SK-N-SH treated with all-trans-retinoic acid at 6 μM for 48 hours (cell line): ENCODE data around the gene KCNJ12.

ENCODE experiments used
- ATAC-seq: fragments of 200-7000 bp; cut with Tn5 transposase; 3 replicates; pipeline ENCODE4 v1.9.1; 2020; ENCODE audit warnings: mild to moderate bottlenecking, moderate library complexity
- ARNTL ChIP-seq: fragments of 450-650 bp; formaldehyde crosslinking; IDR thresholded peaks from 2 replicates; pipeline ENCODE4 v1.5.0; 2020; ENCODE audit warnings: low read depth, mild to moderate bottlenecking, moderate library complexity, borderline replicate concordance
- BACH2 ChIP-seq: fragments of 250-450 bp; sonication (Bioruptor Pico); IDR thresholded peaks from 2 replicates; pipeline ENCODE4 v1.9.0; 2021; ENCODE audit warnings: mild to moderate bottlenecking, borderline replicate concordance
- CREB5 ChIP-seq: fragments of 250-450 bp; sonication (Bioruptor Pico); IDR thresholded peaks from 2 replicates; pipeline ENCODE4 v1.5.1; 2020; ENCODE audit warnings: low read depth, mild to moderate bottlenecking, moderate library complexity
- CSDC2 ChIP-seq: fragments of 250-450 bp; sonication (Bioruptor Pico); IDR thresholded peaks from 2 replicates; pipeline ENCODE4 v1.5.0; 2020; ENCODE audit warnings: mild to moderate bottlenecking, moderate library complexity
- GLIS3 ChIP-seq: fragments of 250-450 bp; sonication (Bioruptor Pico); IDR thresholded peaks from 2 replicates; pipeline ENCODE4 v1.5.0; 2020; ENCODE audit warnings: mild to moderate bottlenecking, moderate library complexity
- OSR1 ChIP-seq: fragments of 250-450 bp; sonication (Bioruptor Pico); IDR thresholded peaks from 2 replicates; pipeline ENCODE4 v1.8.0; 2022; ENCODE audit warnings: moderate library complexity, mild to moderate bottlenecking, inconsistent platforms
- PATZ1 ChIP-seq: fragments of 250-450 bp; sonication (Bioruptor Pico); IDR thresholded peaks from 2 replicates; pipeline ENCODE4 v1.8.0; 2020; ENCODE audit warnings: mild to moderate bottlenecking, moderate library complexity, borderline replicate concordance
- PPARA ChIP-seq: fragments of 250-450 bp; sonication (Bioruptor Pico); IDR thresholded peaks from 2 replicates; pipeline ENCODE4 v1.5.0; 2020; ENCODE audit warnings: mild to moderate bottlenecking, borderline replicate concordance
- RARB ChIP-seq: fragments of 250-450 bp; sonication (Bioruptor Pico); IDR thresholded peaks from 2 replicates; pipeline ENCODE4 v1.8.0; 2021; ENCODE audit warnings: mild to moderate bottlenecking, moderate library complexity
- SNAI2 ChIP-seq: fragments of 250-450 bp; sonication (Bioruptor Pico); IDR thresholded peaks from 2 replicates; pipeline ENCODE4 v1.5.0; 2020; ENCODE audit warnings: mild to moderate bottlenecking, moderate library complexity
- TSHZ2 ChIP-seq: fragments of 250-450 bp; sonication (Bioruptor Pico); IDR thresholded peaks from 2 replicates; pipeline ENCODE4 v1.5.0; 2020; ENCODE audit warnings: mild to moderate bottlenecking, moderate library complexity
- ZC3H10 ChIP-seq: fragments of 250-450 bp; sonication (Bioruptor Pico); IDR thresholded peaks from 2 replicates; pipeline ENCODE4 v1.5.1; 2021; ENCODE audit warnings: mild to moderate bottlenecking, moderate library complexity
- ZFP3 ChIP-seq: fragments of 250-450 bp; sonication (Bioruptor Pico); IDR thresholded peaks from 2 replicates; pipeline ENCODE4 v1.5.0; 2020; ENCODE audit warnings: mild to moderate bottlenecking, moderate library complexity
- ZNF8 ChIP-seq: fragments of 450-650 bp; formaldehyde crosslinking; IDR thresholded peaks from 2 replicates; pipeline ENCODE4 v1.5.0; 2020; ENCODE audit warnings: mild to moderate bottlenecking, moderate library complexity
- TF ChIP-seq, protein P1 (sequence below): fragments of 250-450 bp; sonication (Bioruptor Pico); IDR thresholded peaks from 2 replicates; pipeline ENCODE4 v1.5.1; 2021; ENCODE audit warnings: mild to moderate bottlenecking, moderate library complexity
- TF ChIP-seq, protein P2 (sequence below): fragments of 250-450 bp; sonication (Bioruptor Pico); IDR thresholded peaks from 2 replicates; pipeline ENCODE4 v1.8.0; 2021; ENCODE audit warnings: low read depth, mild to moderate bottlenecking, moderate library complexity, borderline replicate concordance

KCNJ12 gene

GRCh38 chr17:21395764-21396163 lies 19.6 kb downstream of the KCNJ12 start:
- ATAC-seq = no peak
- TF ChIP-seq ZFP3 (CRISPR knock-in tag) (no peak), TSHZ2 (CRISPR knock-in tag) (no peak), SNAI2 (CRISPR knock-in tag) (no peak), OSR1 (CRISPR knock-in tag) (no peak), RARB (no peak), PATZ1 (CRISPR knock-in tag) (no peak)

GRCh38 chr17:21396237-21396636 lies 20.1 kb downstream of the KCNJ12 start:
- no peak for ATAC-seq
- TF ChIP-seq PPARA (CRISPR knock-in tag) (no peak), OSR1 (CRISPR knock-in tag) (no peak), CSDC2 (no peak), PATZ1 (CRISPR knock-in tag) (no peak)

- TF ChIP-seq SNAI2 (CRISPR knock-in tag) (no peak), ZNF8 (CRISPR knock-in tag) (no peak), TSHZ2 (CRISPR knock-in tag) (no peak), OSR1 (CRISPR knock-in tag) (no peak), ARNTL (CRISPR knock-in tag) (no peak), ZC3H10 (CRISPR knock-in tag) (no peak), CSDC2 (no peak), PPARA (CRISPR knock-in tag) (no peak)
- TF ChIP-seq, protein P1, sequence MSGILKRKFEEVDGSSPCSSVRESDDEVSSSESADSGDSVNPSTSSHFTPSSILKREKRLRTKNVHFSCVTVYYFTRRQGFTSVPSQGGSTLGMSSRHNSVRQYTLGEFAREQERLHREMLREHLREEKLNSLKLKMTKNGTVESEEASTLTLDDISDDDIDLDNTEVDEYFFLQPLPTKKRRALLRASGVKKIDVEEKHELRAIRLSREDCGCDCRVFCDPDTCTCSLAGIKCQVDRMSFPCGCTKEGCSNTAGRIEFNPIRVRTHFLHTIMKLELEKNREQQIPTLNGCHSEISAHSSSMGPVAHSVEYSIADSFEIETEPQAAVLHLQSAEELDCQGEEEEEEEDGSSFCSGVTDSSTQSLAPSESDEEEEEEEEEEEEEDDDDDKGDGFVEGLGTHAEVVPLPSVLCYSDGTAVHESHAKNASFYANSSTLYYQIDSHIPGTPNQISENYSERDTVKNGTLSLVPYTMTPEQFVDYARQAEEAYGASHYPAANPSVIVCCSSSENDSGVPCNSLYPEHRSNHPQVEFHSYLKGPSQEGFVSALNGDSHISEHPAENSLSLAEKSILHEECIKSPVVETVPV (CRISPR knock-in tag) = no peak
- TF ChIP-seq, all 23 proteins: peak for 0
- ATAC-seq = no peak
These were observed 21.4 kb downstream of the KCNJ12 start for GRCh38 chr17:21397341-21398190.

- ATAC-seq = no peak
- TF ChIP-seq CREB5 (CRISPR knock-in tag) = no peak
- no peak for TF ChIP-seq GLIS3 (CRISPR knock-in tag)
- TF ChIP-seq ZNF8 (CRISPR knock-in tag) = no peak
- TF ChIP-seq ZC3H10 (CRISPR knock-in tag) = no peak
- TF ChIP-seq BACH2 (CRISPR knock-in tag) = no peak
- TF ChIP-seq, protein P2, sequence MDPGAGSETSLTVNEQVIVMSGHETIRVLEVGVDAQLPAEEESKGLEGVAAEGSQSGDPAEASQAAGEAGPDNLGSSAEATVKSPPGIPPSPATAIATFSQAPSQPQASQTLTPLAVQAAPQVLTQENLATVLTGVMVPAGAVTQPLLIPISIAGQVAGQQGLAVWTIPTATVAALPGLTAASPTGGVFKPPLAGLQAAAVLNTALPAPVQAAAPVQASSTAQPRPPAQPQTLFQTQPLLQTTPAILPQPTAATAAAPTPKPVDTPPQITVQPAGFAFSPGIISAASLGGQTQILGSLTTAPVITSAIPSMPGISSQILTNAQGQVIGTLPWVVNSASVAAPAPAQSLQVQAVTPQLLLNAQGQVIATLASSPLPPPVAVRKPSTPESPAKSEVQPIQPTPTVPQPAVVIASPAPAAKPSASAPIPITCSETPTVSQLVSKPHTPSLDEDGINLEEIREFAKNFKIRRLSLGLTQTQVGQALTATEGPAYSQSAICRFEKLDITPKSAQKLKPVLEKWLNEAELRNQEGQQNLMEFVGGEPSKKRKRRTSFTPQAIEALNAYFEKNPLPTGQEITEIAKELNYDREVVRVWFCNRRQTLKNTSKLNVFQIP = no peak
- TF ChIP-seq SNAI2 (CRISPR knock-in tag) = no peak
- TF ChIP-seq, protein P1 (CRISPR knock-in tag) = no peak
These were observed 23.5 kb downstream of the KCNJ12 start for GRCh38 chr17:21399474-21400186.
